Activated gamma-delta T cell (primary cell): Measurements from ENCODE around the gene MAML2.

Experiments
- DNase-seq: peaks from one replicate; lab custom pipeline; 2025; lab: John Stamatoyannopoulos, UW

MAML2 gene

DNA sequence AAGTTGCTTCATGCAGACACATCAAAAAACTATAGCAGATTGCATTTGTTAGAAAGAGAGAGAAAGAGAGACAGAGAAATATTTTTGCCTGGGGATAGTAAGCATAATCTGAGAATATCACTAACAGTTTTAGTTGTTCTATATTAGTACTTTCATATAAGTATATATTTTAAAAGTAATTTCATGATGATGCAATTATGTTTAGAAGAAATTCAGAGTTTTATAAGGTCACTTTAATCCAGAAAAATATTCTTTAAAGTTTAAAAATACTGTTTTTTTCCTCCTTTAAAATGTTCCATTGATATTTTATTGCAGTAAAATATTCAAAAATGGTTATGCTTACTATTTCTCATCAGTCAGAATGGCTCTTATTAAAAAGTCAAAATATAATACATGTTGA, 332.3 kb downstream of the MAML2 start:
- no peak for DNase-seq

GRCh38 chr11:96008161-96008720, 334.8 kb downstream of the MAML2 start:
- no peak for DNase-seq

DNA sequence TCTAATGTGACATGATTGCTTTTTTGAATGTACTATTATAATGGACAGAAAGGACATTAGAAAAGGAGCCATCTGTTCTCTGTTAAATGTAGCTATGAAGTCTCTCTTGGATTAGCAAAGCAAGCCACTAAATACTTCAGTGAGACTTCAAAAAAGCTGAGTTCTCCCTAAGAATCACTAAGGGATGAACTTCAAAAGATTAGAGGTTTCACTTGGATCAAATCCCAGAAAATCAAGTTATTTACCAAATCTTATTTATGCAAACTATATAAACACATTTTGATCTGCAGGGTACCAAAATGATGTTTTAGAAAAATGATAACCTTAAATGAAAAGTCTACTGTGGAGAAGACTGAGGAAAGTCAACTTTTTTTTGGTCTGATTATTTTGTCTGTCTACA, 337.0 kb downstream of the MAML2 start:
- no peak for DNase-seq

DNA sequence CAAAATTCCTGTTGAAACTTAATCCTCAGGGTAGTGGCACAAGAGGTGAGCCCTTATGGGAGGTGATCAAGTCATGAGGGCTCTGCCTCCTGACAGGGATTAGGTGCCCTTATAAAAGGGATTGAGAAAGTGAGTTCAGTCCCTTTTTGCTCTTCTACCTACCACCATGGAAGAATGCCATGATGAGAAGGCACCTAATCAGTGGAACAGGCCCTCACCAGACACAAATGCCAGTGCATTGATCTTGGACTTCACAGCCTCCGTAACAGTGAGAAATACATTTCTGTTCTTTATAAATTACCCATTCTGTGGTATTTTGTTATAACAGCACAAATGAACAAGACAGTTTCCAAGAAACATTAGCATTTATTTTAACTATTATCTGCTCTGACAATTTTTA, 338.1 kb downstream of the MAML2 start:
- no peak for DNase-seq

GRCh38 chr11:96002754-96003290, 340.2 kb downstream of the MAML2 start:
- no peak for DNase-seq

GRCh38 chr11:96002339-96002738, 340.7 kb downstream of the MAML2 start:
- DNase-seq = no peak

DNA sequence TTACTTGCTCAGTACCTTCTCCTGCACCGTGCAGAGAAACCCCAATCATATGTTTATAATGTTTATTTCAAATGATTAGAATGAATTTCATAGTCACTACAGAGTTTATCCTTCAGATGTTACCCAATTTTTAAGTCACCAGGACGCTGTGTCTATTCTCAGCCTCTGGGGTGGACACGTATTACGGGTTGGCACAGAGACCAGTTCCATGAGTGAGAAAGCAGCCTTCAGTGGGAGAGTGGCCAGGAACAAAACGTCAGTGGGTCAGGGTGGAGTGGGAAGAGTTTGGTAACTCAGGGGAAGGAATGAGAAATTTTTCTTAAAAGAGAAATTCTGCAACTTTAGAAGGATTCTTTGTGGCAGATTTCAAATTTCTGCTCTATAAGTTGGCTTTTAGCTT, 342.0 kb downstream of the MAML2 start:
- no peak for DNase-seq

- DNase-seq = no peak
Observed at GRCh38 chr11:95999711-96000406, 343.1 kb downstream of the MAML2 start.

GRCh38 chr11:95996621-95997235, 346.3 kb downstream of the MAML2 start:
- DNase-seq = no peak

DNA sequence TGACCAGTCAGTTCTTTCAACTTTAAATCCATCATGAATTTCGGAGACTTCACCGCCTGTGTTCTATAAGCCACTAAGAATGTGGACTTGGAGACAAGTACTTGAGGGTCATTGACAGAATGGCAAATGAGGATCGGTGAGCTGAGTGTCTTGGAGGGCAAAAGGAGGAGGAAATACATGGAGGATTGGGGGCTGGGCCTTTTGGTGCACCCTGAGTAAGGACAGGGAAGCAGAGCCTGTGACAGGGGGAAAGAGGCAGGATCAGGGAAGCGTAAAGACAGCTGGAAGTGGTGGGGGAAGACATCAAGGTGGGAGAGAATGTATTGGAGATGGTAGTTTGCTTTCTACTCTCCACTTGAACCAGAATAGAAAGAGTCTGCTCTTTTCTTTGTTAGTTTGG, 348.7 kb downstream of the MAML2 start:
- DNase-seq = no peak

GRCh38 chr11:95993438-95994298, 349.3 kb downstream of the MAML2 start:
- no peak for DNase-seq

DNA sequence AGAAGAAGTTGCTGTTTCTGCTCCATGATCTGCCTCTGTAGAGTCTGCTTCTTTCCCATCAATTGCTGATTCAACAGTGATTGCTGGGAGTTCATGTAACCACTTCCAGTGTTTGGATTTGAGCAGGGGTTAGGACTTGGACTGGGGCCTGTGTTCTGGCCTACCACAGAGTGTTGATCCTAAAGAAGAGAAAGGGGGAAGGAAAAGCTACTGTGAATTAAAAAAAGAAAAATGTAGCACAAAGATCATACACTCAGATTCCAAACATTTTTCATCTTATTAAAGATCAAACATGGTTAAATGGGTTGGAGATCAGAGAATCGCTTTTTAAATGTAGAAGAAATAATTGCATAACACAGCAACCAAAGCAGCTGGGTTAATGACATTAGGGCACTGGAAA, 351.4 kb downstream of the MAML2 start:
- no peak for DNase-seq

- no peak for DNase-seq
Observed at GRCh38 chr11:95991101-95991500, 351.9 kb downstream of the MAML2 start.

GRCh38 chr11:95989780-95990179, 353.2 kb downstream of the MAML2 start:
- no peak for DNase-seq

DNA sequence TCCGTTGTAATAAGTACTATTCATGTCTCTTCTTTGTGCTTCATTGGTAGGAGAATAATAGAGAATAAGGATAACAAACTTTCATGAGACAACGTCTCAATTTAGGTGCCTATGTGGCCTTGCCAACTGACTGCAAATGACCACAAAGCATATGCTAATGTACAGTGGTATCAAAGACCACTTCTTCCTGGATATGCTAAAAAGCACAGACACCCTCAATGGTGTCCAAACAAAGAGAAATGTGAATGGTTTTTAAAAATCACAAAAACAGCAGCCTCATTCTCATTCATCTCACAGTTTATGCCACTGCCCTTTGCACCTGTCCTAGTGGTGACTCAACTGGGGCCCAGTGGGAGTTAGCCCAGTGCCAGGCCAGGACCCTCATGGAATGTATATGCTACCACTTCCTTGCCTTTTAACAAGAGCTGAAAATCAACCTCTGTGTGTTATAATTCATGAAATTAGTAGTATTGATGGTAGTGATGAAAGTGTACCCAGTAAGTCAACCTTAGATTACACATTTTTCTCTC, 353.9 kb downstream of the MAML2 start:
- no peak for DNase-seq

DNA sequence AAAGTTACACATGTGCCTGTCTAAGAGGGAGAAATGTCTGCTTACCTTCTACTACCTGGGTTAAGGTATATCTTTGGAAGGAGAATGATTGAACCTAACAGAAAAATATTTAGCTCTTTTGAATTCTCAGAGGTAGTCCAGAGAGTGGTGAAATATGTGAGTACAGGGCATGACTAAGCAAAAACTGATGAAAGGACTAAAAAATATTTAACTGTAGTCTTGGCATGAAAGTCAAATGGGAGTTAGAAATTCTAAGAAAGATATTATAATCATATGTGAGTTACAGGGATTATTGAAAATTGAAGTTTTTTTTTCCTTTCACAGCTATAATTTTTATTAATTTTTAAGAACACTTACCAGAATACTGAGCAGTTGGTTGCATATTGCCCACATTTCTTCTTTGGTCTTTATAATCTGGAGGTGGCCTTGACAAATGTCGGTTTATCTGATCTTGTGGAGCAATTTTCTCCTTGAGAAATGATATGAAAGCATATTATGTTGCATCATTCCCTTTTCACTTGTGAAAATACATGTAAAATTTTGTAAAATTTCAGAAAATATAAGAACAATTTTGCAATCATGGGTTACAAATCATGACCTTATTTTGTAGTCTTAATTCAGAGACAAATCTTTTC, 357.7 kb downstream of the MAML2 start:
- no peak for DNase-seq

DNA sequence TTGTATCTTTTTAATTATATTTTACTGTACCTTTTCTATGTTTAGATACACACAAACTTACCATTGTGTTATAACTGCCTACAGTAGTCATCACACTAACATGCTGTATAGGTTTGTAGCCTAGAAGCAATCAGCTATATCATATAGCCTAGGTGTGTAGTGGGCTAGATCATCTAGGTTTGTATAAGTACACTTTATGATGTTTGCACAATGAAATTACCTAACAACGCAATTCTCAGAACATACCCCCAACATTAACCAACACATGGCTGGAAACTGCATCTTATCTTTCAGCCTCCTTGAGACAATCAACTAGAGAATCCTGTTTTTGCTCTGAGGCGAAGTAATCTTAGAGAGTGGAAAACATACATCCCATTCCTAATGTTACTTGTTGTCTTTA, 358.9 kb downstream of the MAML2 start:
- DNase-seq = no peak

DNA sequence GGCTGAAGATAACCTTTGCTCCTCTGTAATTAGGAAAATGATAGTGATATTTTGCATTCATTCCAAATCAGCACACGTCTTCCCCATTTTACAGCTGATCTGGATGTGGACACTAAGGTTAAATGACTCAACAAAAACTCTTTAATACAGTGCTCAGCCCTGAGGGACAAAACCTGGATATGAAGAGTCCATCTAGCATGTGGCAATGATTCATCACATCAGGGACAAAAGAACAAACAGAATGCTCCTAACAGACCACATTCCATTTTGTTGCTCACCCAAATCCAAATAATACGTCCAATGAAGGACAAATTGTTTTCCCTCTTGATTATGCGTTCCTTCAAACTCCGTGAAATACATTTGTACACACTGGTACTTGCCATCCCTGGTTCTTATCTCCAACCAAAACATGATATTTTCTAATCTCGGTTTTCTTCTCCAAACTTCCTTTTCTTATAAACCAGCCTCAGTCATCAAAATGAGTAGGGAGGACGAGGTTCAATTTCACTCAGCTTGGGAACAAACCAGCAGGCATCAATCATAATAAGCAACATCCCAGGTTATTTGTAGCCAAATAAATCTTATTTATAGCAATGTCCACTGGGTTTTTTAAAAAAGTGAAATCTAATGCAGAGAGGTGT, 365.3 kb downstream of the MAML2 start:
- DNase-seq = no peak

GRCh38 chr11:95976550-95976949, 366.4 kb downstream of the MAML2 start:
- DNase-seq = no peak

- no peak for DNase-seq
Observed at GRCh38 chr11:95975343-95975742, 367.7 kb downstream of the MAML2 start.

GRCh38 chr11:95972060-95972459, 370.9 kb downstream of the MAML2 start:
- DNase-seq = no peak
